HT1080 (cell line): ENCODE measurements around the gene PDSS1. TPM values are rescaled to one million over a fixed set of nuclear protein-coding genes. Genes with fewer than 3 reads are reported as not detected.
A peak's percentile ranks its signal among the peaks of the same experiment; 100 is the strongest.
"Not testable (repeated sequence)": the region's sequence is repeated elsewhere in the genome, so short reads cannot be mapped to it uniquely, and the experiment has no call there.

Experiments
- DNase-seq: peaks from one replicate; pipeline ENCODE4 v3.0.0-alpha.2; 2015; ENCODE audit warnings: low read depth
- polyA plus RNA-seq, 2 experiments: library from polyadenylated mRNA; depleted of rRNA; stranded (reverse); fragments of >200 nt; gene quantifications; 2 replicates each; pipeline ENCODE4 v1.2.3, GENCODE V29; 2015
- total RNA-seq: library from RNA; depleted of rRNA; stranded (reverse); fragments of >200 nt; shearing (Covaris generic); gene quantifications from 2 replicates; pipeline ENCODE4 v1.2.3, GENCODE V29; 2014; rRNA removed

Gene PDSS1, protein sequence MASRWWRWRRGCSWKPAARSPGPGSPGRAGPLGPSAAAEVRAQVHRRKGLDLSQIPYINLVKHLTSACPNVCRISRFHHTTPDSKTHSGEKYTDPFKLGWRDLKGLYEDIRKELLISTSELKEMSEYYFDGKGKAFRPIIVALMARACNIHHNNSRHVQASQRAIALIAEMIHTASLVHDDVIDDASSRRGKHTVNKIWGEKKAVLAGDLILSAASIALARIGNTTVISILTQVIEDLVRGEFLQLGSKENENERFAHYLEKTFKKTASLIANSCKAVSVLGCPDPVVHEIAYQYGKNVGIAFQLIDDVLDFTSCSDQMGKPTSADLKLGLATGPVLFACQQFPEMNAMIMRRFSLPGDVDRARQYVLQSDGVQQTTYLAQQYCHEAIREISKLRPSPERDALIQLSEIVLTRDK
- 39.7 and 42.7 TPM in 2 replicates for total RNA-seq
- polyA plus RNA-seq (2015; cell fraction: cytosol; rRNA removed), result 21.4 and 26.3 TPM in 2 replicates
- polyA plus RNA-seq (2015; cell fraction: nucleus; rRNA removed), result 36.2 and 41.9 TPM in 2 replicates

GRCh38 chr10:26697163-26697921 lies at the start of gene PDSS1:
Gene PDSS1 (plus strand): TSS chr10:26697701. CDS start chr10:26697712, 11 bp downstream.
- DNase-seq, result peak; percentile 66

GRCh38 chr10:26648245-26648636 lies 49.3 kb upstream of the PDSS1 start:
- DNase-seq, result not testable (repeated sequence)

- DNase-seq, result no peak
Measured at GRCh38 chr10:26650406-26650805, 47.1 kb upstream of the PDSS1 start.

DNA sequence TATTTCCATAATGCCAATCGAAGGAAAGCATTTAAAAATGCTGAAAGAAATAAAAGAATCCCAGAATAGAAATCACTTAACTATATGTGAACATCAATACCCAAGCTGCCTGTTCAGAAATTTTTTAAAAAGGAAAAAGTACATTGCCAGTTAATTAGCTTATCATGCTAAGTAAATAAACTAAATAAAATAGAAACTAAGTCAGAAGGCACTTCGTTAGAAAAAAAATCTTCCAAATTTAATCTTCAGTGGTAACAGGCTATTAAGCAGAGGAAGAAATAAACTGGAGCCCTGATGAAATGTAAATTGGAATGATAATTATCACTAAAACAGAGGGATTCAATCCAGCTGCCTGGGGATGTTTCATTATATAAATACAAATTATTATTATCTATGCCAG lies 46.0 kb upstream of the PDSS1 start:
- DNase-seq, result not testable (repeated sequence)

GRCh38 chr10:26653004-26653403 lies 44.5 kb upstream of the PDSS1 start:
- no peak for DNase-seq

GRCh38 chr10:26655746-26656145 lies 41.8 kb upstream of the PDSS1 start:
- no peak for DNase-seq

DNA sequence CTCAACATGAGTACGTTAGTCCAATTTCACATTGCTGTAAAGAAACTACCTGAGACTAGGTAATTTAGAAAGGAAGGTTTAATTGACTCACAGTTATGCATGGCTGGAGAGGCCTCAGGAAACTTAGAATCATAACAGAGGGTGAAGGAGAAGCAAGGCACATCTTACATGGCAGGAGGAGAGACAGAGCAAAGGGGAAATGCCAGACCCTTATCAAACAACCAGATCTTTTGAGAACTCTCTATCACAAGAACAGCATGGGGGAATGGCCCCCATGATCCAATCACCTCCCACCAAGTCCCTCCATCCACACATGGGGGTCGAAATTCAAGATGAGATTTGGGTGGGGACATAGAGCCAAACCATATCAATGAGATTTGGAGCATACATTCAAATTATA lies 34.6 kb upstream of the PDSS1 start:
- no peak for DNase-seq

DNA sequence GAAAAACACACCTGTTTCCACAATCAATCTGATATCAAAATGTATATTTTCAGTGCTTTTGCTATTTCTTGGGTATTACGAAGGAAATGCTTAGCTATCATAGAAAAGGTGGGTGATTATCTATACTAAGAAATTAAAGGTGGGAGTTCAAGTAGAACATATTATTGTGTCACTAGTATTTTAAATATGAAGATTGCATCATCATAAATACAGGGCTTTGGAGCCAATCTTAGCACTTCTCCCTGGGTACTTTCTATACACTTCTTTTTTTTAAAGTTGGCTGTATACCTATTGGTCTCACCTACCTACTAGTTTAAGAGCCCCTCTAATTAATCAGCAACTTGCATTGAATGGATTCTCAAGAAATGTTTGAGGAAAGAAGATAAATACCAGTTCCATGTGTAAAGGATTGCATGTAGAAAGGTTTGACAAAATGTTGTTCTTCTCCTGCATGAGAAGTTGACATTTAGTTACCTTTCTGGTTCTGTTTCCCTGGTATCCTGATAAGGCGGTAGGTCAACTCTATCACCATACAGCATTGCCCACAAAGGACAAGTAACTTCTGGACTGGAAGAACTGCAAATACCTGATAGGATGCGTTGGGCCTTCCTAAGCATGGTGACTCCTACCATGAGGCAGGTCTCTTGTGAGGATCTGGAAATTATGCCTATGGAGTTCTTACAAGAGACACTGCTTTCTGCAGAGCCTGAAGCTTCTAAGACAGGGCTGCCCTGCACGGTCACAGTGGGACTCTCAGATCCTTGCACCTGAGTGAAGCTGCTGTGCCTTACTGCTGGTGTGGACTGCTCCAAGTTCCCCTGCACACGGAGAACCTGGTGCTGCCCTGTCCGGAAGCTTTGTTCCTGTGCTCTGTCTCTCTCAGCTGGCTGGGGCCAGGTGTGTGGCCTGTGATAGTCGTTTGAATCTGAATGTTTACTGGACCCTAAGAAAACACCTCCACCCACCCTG lies 32.1 kb upstream of the PDSS1 start:
- no peak for DNase-seq

DNA sequence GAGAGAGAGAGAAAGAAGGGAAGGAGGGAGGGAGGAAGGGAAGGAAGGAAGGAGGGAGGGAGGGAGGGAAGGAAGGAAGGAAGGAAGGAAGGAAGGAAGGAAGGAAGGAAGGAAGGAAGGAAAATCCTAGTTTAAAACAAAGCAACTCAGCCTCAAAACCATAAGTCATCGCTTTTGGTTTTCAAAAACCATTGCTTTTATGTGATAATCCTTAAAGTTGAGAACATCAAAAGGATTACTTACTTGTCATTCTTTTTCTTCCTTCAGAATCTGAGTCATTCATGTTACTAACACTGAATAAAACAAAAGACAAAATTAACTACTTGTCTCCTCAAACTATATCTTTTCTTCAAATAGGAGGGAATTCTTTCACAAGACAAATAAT lies 21.6 kb upstream of the PDSS1 start:
- DNase-seq, result no peak

DNA sequence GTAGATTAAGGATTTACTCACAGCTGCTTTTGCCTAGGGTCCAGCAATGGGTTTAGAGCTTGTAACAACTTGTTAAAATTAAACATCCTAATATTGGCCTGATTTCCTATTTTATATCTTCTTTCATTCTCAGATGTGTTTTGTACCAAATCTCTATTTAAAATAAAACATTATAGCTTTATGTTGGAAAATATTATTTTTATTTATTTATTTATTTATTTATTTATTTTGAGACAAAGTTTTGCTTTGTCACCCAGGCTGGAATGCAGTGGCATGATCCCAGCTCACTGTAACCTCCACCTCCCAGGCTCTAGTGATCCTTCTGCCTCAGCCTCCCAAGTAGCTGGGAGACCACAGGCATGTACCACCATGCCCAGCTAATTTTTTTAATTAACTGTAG lies 17.9 kb upstream of the PDSS1 start:
- DNase-seq, result no peak

- no peak for DNase-seq
Measured at GRCh38 chr10:26681076-26681475, 16.4 kb upstream of the PDSS1 start.

DNA sequence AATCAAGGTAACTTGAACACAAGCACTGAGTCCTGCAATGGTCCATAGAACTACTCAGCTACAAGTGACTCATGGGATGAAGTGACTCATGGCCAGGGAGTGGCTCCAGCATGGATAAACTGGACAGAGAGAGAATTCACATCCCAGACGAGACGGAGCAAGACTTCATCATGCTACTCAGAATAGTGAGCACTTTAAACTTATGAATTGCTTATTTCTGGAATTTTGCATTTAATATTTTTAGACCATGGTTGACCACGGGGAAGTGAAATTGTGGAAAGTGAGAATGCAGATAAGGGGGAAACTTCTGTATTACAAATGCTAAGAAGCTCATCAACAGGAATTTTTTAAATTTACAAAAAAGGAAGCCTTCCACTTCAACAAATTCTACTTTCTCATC lies 15.5 kb upstream of the PDSS1 start:
- peak; percentile 53 for DNase-seq

- DNase-seq, result no peak
Measured at GRCh38 chr10:26682931-26683330, 14.6 kb upstream of the PDSS1 start.

GRCh38 chr10:26684667-26685264 lies 12.7 kb upstream of the PDSS1 start:
- peak; percentile 40 for DNase-seq

DNA sequence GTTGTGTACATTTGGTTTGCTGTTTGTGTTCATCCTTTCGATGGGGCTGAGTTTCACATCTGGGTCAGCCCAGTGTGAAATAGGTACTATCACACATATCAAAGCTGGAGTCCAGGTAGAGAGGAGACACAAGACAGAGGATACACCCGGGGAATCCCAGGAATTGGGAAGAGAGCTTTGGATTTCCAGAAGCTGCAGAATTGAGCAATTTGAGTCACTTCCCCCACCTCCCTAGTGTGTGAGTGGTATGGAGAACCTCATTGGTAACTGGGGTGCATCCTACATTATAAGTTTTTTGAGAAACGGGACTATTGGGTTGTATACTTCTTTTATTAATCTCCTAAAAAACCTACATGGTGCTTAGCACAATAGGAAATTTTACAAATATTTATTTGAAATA lies 12.1 kb upstream of the PDSS1 start:
- DNase-seq, result no peak

GRCh38 chr10:26689399-26689798 lies 8.1 kb upstream of the PDSS1 start:
- no peak for DNase-seq

DNA sequence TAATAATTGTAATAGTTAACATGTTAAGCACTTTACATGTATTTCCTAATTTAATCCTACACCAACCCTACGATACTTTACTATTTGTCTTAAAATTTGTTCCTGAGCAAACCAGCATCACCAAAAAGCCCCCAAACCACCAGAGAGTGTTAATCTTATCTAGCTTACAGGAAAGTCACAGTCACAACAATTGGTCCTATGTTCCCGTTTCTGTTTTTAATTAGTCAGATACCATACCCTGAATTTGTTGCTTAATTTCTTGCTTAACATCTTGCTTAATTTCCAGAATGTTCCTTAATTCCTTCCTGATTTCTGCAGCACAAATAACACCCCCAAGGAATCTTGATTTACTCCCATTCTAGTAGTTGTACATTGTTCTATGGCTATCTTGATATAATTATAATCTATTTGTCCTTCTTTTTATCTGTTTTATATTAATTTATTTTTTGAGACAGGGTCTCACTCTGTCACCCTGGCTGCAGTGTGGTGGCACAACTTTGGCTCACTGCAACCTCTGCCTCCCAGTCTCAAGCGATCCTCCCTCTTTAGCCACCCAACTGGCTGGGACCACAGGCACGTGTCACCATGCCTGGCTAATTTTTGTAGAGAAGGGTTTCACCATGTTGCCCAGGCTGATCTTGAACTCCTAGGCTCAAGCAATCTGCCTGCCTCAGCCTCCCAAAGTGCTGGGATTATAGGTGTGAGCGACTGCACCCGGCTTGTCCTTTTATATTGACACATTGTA lies 6.6 kb upstream of the PDSS1 start:
- no peak for DNase-seq

- peak; percentile 13 for DNase-seq
Measured at GRCh38 chr10:26694536-26694935, 3.0 kb upstream of the PDSS1 start.

GRCh38 chr10:26696786-26697162 lies 727 bp upstream of the PDSS1 start:
- DNase-seq, result no peak
